Large intestine (tissue), 3 donors: Measurements from ENCODE around the gene ZNF202. TPM values are rescaled to one million over a fixed set of nuclear protein-coding genes. Genes with fewer than 3 reads are reported as not detected.
A peak's percentile ranks its signal among the peaks of the same experiment; 100 is the strongest.
"Not testable (repeated sequence)": the region's sequence is repeated elsewhere in the genome, so short reads cannot be mapped to it uniquely, and the experiment has no call there.

Experiments used
- DNase-seq, 2 donors: peaks; one replicate each; pipeline versions ENCODE4 v3.0.0 to v3.0.0-alpha.2; 2013
- H3K27ac ChIP-seq: one replicate; pipeline ENCODE4 v1.5.1; 2013; ENCODE audit warnings: low read length
- H3K27me3 ChIP-seq: 2 replicates; pipeline ENCODE4 v1.6.1; 2013; ENCODE audit warnings: low read length; ENCODE audit not compliant: control insufficient read depth, insufficient read depth
- H3K36me3 ChIP-seq: 2 replicates; pipeline ENCODE4 v1.6.1; 2013; ENCODE audit warnings: low read length; ENCODE audit not compliant: control insufficient read depth, insufficient read depth
- H3K4me1 ChIP-seq: one replicate; pipeline ENCODE4 v1.6.1; 2013; ENCODE audit warnings: low read length; ENCODE audit not compliant: control insufficient read depth, insufficient read depth
- H3K4me3 ChIP-seq: one replicate; pipeline ENCODE4 v1.5.1; 2013; ENCODE audit warnings: low read length
- H3K9me3 ChIP-seq: one replicate; pipeline ENCODE4 v1.6.1; 2013; ENCODE audit warnings: mild to moderate bottlenecking, low read depth, low read length, moderate library complexity; ENCODE audit not compliant: control insufficient read depth
- WGBS: methylation state at CpG from one replicate; pipeline ENCODE4 v1.1.5; 2013; ENCODE audit warnings: low lambda C conversion rate; ENCODE audit not compliant: insufficient coverage; 5-methylcytosine and 5-hydroxymethylcytosine counted together
- polyA plus RNA-seq: library from polyadenylated mRNA; unstranded; fragments of 120-200 nt; gene quantifications from one replicate; pipeline ENCODE4 v1.2.1, GENCODE V29; 2013

Gene ZNF202
- polyA plus RNA-seq, 1 donor, result 17.1 TPM

- DNase-seq, result peak in 1 of 2 donors; percentile 8
- Histone ChIP-seq H3K27ac (no peak overlapping the region), H3K4me1 (peaks cover 6% of the 10 kb centered on the region), H3K27me3 (peaks cover 3% of the 10 kb centered on the region), H3K9me3 (no peaks in the 10 kb centered on the region), H3K4me3 (peak overlapping the region; percentile 86), H3K36me3 (peaks cover 7% of the 10 kb centered on the region)
- WGBS, result 15% methylated on average over 3 of the region's 12 CpGs
Observed at GRCh38 chr11:123742031-123742723, 717 bp upstream of the ZNF202 start.

GRCh38 chr11:123740787-123741158, 687 bp downstream of the ZNF202 start:
- no CpG with 5 or more reads among the region's 6 CpGs for WGBS
- peak in 1 of 2 donors; percentile 31 for DNase-seq

GRCh38 chr11:123738374-123738773, 3.1 kb downstream of the ZNF202 start:
- peaks cover 6% of the 10 kb centered on the region for H3K4me1 ChIP-seq
- H3K27ac ChIP-seq, result no peak overlapping the region
- no peaks in the 10 kb centered on the region for H3K27me3 ChIP-seq
- no peak for DNase-seq
- H3K4me3 ChIP-seq, result no peak overlapping the region
- WGBS, result 0% methylated on average over 1 of the region's 2 CpGs
- H3K9me3 ChIP-seq, result no peaks in the 10 kb centered on the region
- peaks cover 13% of the 10 kb centered on the region for H3K36me3 ChIP-seq

More at GRCh38 chr11:123740787-123741158, 687 bp downstream of the ZNF202 start:
- Histone ChIP-seq H3K36me3 (peaks cover 7% of the 10 kb centered on the region), H3K9me3 (no peaks in the 10 kb centered on the region), H3K27ac (peak overlapping the region; percentile 51), H3K4me3 (peak overlapping the region; percentile 86), H3K27me3 (peaks cover 3% of the 10 kb centered on the region), H3K4me1 (peaks cover 6% of the 10 kb centered on the region)

- WGBS, result 100% methylated on average over 1 of the region's 3 CpGs
- Histone ChIP-seq H3K27ac (no peak overlapping the region), H3K9me3 (no peaks in the 10 kb centered on the region), H3K4me3 (no peak overlapping the region), H3K4me1 (peaks cover under 1% of the 10 kb centered on the region), H3K27me3 (no peaks in the 10 kb centered on the region), H3K36me3 (peaks cover 13% of the 10 kb centered on the region)
- DNase-seq, result no peak
Observed at GRCh38 chr11:123736769-123737168, 4.7 kb downstream of the ZNF202 start.

GRCh38 chr11:123729602-123730001, 11.9 kb downstream of the ZNF202 start:
- Histone ChIP-seq H3K27me3 (no peaks in the 10 kb centered on the region), H3K4me1 (no peaks in the 10 kb centered on the region), H3K9me3 (peaks cover 4% of the 10 kb centered on the region), H3K4me3 (no peak overlapping the region), H3K27ac (no peak overlapping the region), H3K36me3 (peaks cover 67% of the 10 kb centered on the region)
- WGBS, result no CpG with 5 or more reads among the region's 8 CpGs
- DNase-seq, result no peak

GRCh38 chr11:123725995-123726655, 15.3 kb downstream of the ZNF202 start:
- H3K27ac ChIP-seq, result no peak overlapping the region
- H3K4me3 ChIP-seq, result no peak overlapping the region
- H3K9me3 ChIP-seq, result peaks cover 4% of the 10 kb centered on the region
- no peaks in the 10 kb centered on the region for H3K4me1 ChIP-seq
- DNase-seq, result no peak
- WGBS, result no CpG with 5 or more reads among the region's 23 CpGs
- no peaks in the 10 kb centered on the region for H3K27me3 ChIP-seq
- peaks cover 65% of the 10 kb centered on the region for H3K36me3 ChIP-seq

- H3K4me1 ChIP-seq, result peaks cover 5% of the 10 kb centered on the region
Observed at GRCh38 chr11:123719452-123719851, 22.0 kb downstream of the ZNF202 start.

GRCh38 chr11:123718469-123718868, 23.0 kb downstream of the ZNF202 start:
- no peak overlapping the region for H3K4me3 ChIP-seq
- 100% methylated on average over 1 of the region's 4 CpGs for WGBS

More at GRCh38 chr11:123719452-123719851, 22.0 kb downstream of the ZNF202 start:
- no peaks in the 10 kb centered on the region for H3K27me3 ChIP-seq
- no peak overlapping the region for H3K27ac ChIP-seq
- no peaks in the 10 kb centered on the region for H3K9me3 ChIP-seq
- H3K36me3 ChIP-seq, result peaks cover 2% of the 10 kb centered on the region
- WGBS, result 67% methylated on average over 1 of the region's 1 CpG
- H3K4me3 ChIP-seq, result no peak overlapping the region
- no peak for DNase-seq

GRCh38 chr11:123718063-123718462, 23.4 kb downstream of the ZNF202 start:
- H3K9me3 ChIP-seq, result no peaks in the 10 kb centered on the region
- H3K36me3 ChIP-seq, result no peaks in the 10 kb centered on the region
- no peaks in the 10 kb centered on the region for H3K27me3 ChIP-seq
- peaks cover 5% of the 10 kb centered on the region for H3K4me1 ChIP-seq
- H3K27ac ChIP-seq, result no peak overlapping the region
- DNase-seq, result peak; percentile 27 to 69
- H3K4me3 ChIP-seq, result no peak overlapping the region
- no CpG with 5 or more reads among the region's 2 CpGs for WGBS

More at GRCh38 chr11:123718469-123718868, 23.0 kb downstream of the ZNF202 start:
- H3K4me1 ChIP-seq, result peaks cover 5% of the 10 kb centered on the region
- H3K27ac ChIP-seq, result no peak overlapping the region
- DNase-seq, result no peak
- no peaks in the 10 kb centered on the region for H3K36me3 ChIP-seq
- no peaks in the 10 kb centered on the region for H3K27me3 ChIP-seq
- no peaks in the 10 kb centered on the region for H3K9me3 ChIP-seq

GRCh38 chr11:123712627-123713026, 28.8 kb downstream of the ZNF202 start:
- H3K4me3 ChIP-seq, H3K4me1 ChIP-seq, H3K9me3 ChIP-seq, H3K36me3 ChIP-seq, DNase-seq, H3K27ac ChIP-seq, H3K27me3 ChIP-seq: not testable (repeated sequence)
- WGBS, result 60% methylated on average over 1 of the region's 3 CpGs
